B cell (primary cell): ENCODE results near the gene CCDC160. TPM values are rescaled to one million over a fixed set of nuclear protein-coding genes. Genes with fewer than 3 reads are reported as not detected.

Experiments
- ATAC-seq: fragments of 200-7000 bp; cut with Tn5 transposase; one replicate; pipeline ENCODE4 v1.10.0; 2021; ENCODE audit warnings: low read depth, mild to moderate bottlenecking, moderate number of reproducible peaks, moderate library complexity
- CTCF ChIA-PET: fragments of 350-600 bp; sonication (Branson Sonifier 250); formaldehyde crosslinking; loops from one replicate; lab custom pipeline; 2021; ENCODE audit warnings: antibody characterized with exemption, inconsistent platforms; lab: Charles Lee
- POLR2A ChIA-PET: fragments of 350-600 bp; sonication (Branson Sonifier 250); formaldehyde crosslinking; loops from one replicate; lab custom pipeline; 2021; ENCODE audit warnings: antibody characterized with exemption; lab: Charles Lee
- DNase-seq: peaks from one replicate; pipeline ENCODE4 v3.0.0; 2013
- H2AFZ ChIP-seq: 2 replicates; pipeline ENCODE4 v1.6.1; 2012; ENCODE audit warnings: mild to moderate bottlenecking, low read depth, low read length; ENCODE audit not compliant: insufficient read depth, poor library complexity, severe bottlenecking
- H3K27ac ChIP-seq, 2 donors: 1 replicate in 1 of 2; 2 replicates in 1 of 2; pipeline ENCODE4 v1.5.1; 2012 to 2013; ENCODE audit warnings: low read length in 2 of 2, mild to moderate bottlenecking in 2 of 2, moderate library complexity in 1 of 2
- H3K27me3 ChIP-seq, 4 experiments: fragments of 200-600 bp in 1 of 4; sonication (generic) in 1 of 4; replicated peaks in 1 of 4; 1 replicate in 2 of 4; 2 replicates in 2 of 4; pipeline versions ENCODE4 v1.6.1 to v1.7.0; 2013 to 2016; ENCODE audit warnings: low read length in 3 of 4, mild to moderate bottlenecking in 2 of 4, mixed read lengths in 1 of 4, moderate library complexity in 1 of 4; ENCODE audit not compliant: insufficient read depth in 4 of 4, control insufficient read depth in 3 of 4; ENCODE audit errors: control extremely low read depth in 1 of 4
- H3K36me3 ChIP-seq, 2 experiments: replicated peaks in 1 of 2; 1 replicate in 1 of 2; 2 replicates in 1 of 2; pipeline versions ENCODE4 v1.6.1 to v1.7.1; 2013; ENCODE audit warnings: low read length in 1 of 2; ENCODE audit not compliant: insufficient read depth in 2 of 2, control insufficient read depth in 1 of 2; ENCODE audit errors: control extremely low read depth in 1 of 2, extremely low read depth in 1 of 2
- H3K4me1 ChIP-seq, 2 donors: fragments of 200-600 bp in 1 of 2; sonication (generic) in 1 of 2; 1 replicate in 1 of 2; 2 replicates in 1 of 2; pipeline versions ENCODE4 v1.5.1 to v1.6.1; 2013 to 2017; ENCODE audit warnings: low read length in 2 of 2; ENCODE audit not compliant: control insufficient read depth in 2 of 2, insufficient read depth in 2 of 2
- H3K4me2 ChIP-seq: replicated peaks from 2 replicates; pipeline ENCODE3; 2012; ENCODE audit warnings: mild to moderate bottlenecking, low read depth, low read length; ENCODE audit not compliant: poor library complexity, severe bottlenecking
- H3K4me3 ChIP-seq, 5 experiments: fragments of 200-600 bp in 1 of 5; sonication (generic) in 1 of 5; 1 replicate in 3 of 5; 2 replicates in 2 of 5; pipeline versions ENCODE4 v1.5.1 to v1.7.0; 2011 to 2016; ENCODE audit warnings: low read length in 4 of 5, mild to moderate bottlenecking in 4 of 5, low read depth in 2 of 5, control low read depth in 1 of 5, moderate library complexity in 1 of 5; ENCODE audit not compliant: insufficient read depth in 1 of 5; ENCODE audit errors: control extremely low read depth in 1 of 5, extremely low read depth in 1 of 5
- H3K79me2 ChIP-seq: fragments of 200-600 bp; sonication (generic); one replicate; pipeline ENCODE4 v1.6.0; 2016; ENCODE audit warnings: low read length; ENCODE audit not compliant: control insufficient read depth, insufficient read depth
- H3K9ac ChIP-seq: fragments of 200-600 bp; sonication (generic); 2 replicates; pipeline ENCODE4 v1.6.1; 2017; ENCODE audit warnings: mild to moderate bottlenecking, low read length, moderate library complexity
- H3K9me3 ChIP-seq, 3 donors: one replicate each; pipeline versions ENCODE4 v1.6.1 to v1.7.1; 2013; ENCODE audit warnings: low read length in 2 of 3; ENCODE audit not compliant: control insufficient read depth in 2 of 3, insufficient read depth in 1 of 3; ENCODE audit errors: control extremely low read depth in 1 of 3
- H4K20me1 ChIP-seq: 2 replicates; pipeline ENCODE4 v1.6.0; 2012; ENCODE audit warnings: mild to moderate bottlenecking, low read length; ENCODE audit not compliant: insufficient read depth, control insufficient read depth, poor library complexity, severe bottlenecking
- H3K27ac Mint-ChIP-seq: one replicate; pipeline ENCODE4 v1.8.0; 2021; ENCODE audit warnings: mixed read lengths
- H3K27me3 Mint-ChIP-seq: one replicate; pipeline ENCODE4 v1.8.0; 2021; ENCODE audit warnings: mixed read lengths
- H3K4me1 Mint-ChIP-seq: one replicate; pipeline ENCODE4 v1.8.0; 2021; ENCODE audit warnings: mixed read lengths
- H3K4me3 Mint-ChIP-seq: one replicate; pipeline ENCODE4 v1.8.0; 2021; ENCODE audit warnings: mixed read lengths
- H3K9me3 Mint-ChIP-seq: one replicate; pipeline ENCODE4 v1.8.0; 2022; ENCODE audit warnings: mixed read lengths; ENCODE audit not compliant: insufficient read depth
- EZH2 ChIP-seq: IDR thresholded peaks from 2 replicates; pipeline ENCODE4 v1.6.1; 2012; ENCODE audit warnings: borderline replicate concordance, low read depth, mild to moderate bottlenecking, moderate library complexity, low read length; ENCODE audit not compliant: insufficient read depth, poor library complexity, severe bottlenecking
- WGBS: methylation state at CpG from one replicate; pipeline ENCODE4 v1.1.5; 2013; ENCODE audit warnings: missing lambda C conversion rate; ENCODE audit not compliant: insufficient coverage; 5-methylcytosine and 5-hydroxymethylcytosine counted together
- intact Hi-C: fragments of 100-400 bp; cut with micrococcal nuclease; formaldehyde crosslinking; loops from one replicate; pipeline ENCODE4 v1.10.0; 2022
- polyA minus RNA-seq: library from RNA; depleted of rRNA, polyadenylated mRNA; stranded (reverse); fragments of >200 nt; gene quantifications from 2 replicates; pipeline ENCODE4 v1.2.3, GENCODE V29; 2012
- polyA plus RNA-seq: library from polyadenylated mRNA; depleted of rRNA; stranded (reverse); fragments of >200 nt; gene quantifications from 2 replicates; pipeline ENCODE4 v1.2.3, GENCODE V29; 2012
- total RNA-seq, 2 donors: library from RNA; stranded (reverse); fragments of 120-200 nt in 1 of 2; gene quantifications; 1 replicate in 1 of 2; 2 replicates in 1 of 2; pipeline versions ENCODE4 v1.2.3 to v1.2.4, GENCODE V29; 2013 to 2022
- TF ChIP-seq, protein P1 (sequence below): fragments of 200-600 bp; IDR thresholded peaks from one replicate; pipeline ENCODE4 v1.8.0; 2022; ENCODE audit warnings: antibody characterized with exemption, mild to moderate bottlenecking

CCDC160 gene
- total RNA-seq (not detected in 2 replicates), polyA plus RNA-seq (not detected in 2 replicates), polyA minus RNA-seq (not detected in 2 replicates)
- not detected for total RNA-seq (2013)

DNA sequence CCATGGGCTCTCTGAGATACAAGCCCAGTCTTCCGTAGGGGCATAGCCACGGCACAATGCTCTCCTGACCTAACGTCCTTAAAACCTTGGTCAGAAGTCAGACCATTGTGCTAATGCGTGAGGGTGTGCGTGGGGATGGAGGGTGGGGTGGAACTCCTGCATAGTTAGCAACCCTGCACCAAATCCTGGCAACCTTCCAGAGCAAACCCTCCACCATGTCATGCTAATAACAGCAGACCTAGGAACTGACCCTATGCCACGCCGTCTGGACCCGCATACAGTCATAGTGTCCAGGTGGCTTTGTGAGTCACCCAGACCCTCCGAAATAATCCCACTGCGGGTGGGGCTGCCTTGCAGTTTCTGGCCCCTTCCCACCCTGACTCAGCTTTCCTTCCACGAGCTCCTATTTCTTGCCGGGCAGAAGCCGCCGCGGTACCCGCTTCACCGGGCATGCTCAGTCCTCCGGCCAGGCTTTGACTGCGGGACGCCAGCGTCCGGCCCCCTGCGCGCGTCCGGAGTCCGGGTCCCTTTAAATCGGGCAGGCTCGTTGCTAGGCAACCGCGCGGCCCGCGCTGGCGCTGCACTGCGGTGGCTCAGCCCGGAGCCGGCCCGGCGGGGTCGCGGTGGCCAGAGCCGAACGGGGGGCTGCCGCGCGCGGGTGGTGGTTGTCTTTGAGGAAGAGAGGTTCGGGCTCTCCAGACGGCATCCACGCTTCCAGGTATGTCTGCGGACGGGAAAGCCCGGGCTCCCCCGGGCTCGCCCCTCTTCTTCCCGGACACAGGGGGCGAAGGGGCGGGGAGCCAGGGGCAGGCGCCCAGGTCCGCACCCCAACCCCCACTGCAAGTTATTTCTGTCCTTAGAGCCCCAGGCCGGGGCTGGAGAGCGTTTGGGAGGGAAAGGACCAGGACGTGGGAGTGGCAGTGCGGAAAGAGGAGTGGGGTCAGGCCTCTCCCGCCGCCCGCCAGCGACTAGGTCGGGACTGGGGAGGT, at the start of gene CCDC160:
CCDC160 (plus strand) TSS at position 557 of the 989 bp plus-strand sequence. CDS start 7,619 bp downstream, outside the sequence.
- DNase-seq: peak; percentile 13
- intact Hi-C loops: no loop called here
- H3K36me3 ChIP-seq: no peaks in the 10 kb centered on the region
- peak within 1 kb of the TSS; percentile 65 for H3K4me2 ChIP-seq
- H3K9me3 ChIP-seq: no peaks in the 10 kb centered on the region
- no peak for TF ChIP-seq EZH2
- TF ChIP-seq, protein P1, sequence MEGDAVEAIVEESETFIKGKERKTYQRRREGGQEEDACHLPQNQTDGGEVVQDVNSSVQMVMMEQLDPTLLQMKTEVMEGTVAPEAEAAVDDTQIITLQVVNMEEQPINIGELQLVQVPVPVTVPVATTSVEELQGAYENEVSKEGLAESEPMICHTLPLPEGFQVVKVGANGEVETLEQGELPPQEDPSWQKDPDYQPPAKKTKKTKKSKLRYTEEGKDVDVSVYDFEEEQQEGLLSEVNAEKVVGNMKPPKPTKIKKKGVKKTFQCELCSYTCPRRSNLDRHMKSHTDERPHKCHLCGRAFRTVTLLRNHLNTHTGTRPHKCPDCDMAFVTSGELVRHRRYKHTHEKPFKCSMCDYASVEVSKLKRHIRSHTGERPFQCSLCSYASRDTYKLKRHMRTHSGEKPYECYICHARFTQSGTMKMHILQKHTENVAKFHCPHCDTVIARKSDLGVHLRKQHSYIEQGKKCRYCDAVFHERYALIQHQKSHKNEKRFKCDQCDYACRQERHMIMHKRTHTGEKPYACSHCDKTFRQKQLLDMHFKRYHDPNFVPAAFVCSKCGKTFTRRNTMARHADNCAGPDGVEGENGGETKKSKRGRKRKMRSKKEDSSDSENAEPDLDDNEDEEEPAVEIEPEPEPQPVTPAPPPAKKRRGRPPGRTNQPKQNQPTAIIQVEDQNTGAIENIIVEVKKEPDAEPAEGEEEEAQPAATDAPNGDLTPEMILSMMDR: no peak
- no peaks in the 10 kb centered on the region for H3K79me2 ChIP-seq
- no peak for ATAC-seq
- H3K9ac ChIP-seq: peak within 1 kb of the TSS; percentile 42
- H3K4me1 ChIP-seq: peaks cover 0 to 8% of the 10 kb centered on the region in 2 donors
- H3K9me3 Mint-ChIP-seq: no peaks in the 10 kb centered on the region
- under 1% methylated on average over 35 of the region's 70 CpGs for WGBS
- H3K27me3 Mint-ChIP-seq: peaks cover 19% of the 10 kb centered on the region
- H3K27ac ChIP-seq: no peak within 1 kb of the TSS
- H3K27me3 ChIP-seq: peaks cover 0 to 16% (median 3%) of the 10 kb centered on the region in 4 experiments
- peak within 1 kb of the TSS; percentile 38 for H2AFZ ChIP-seq
- H3K4me1 Mint-ChIP-seq: no peaks in the 10 kb centered on the region
- POLR2A ChIA-PET: no interaction called here
- H3K4me3 Mint-ChIP-seq: peak within 1 kb of the TSS; percentile 53
- no peak within 1 kb of the TSS for H3K27ac Mint-ChIP-seq
- CTCF ChIA-PET: no interaction called here
- no peaks in the 10 kb centered on the region for H4K20me1 ChIP-seq
- peak within 1 kb of the TSS in 3 of 5 experiments; percentile 15 to 39 (median 21) for H3K4me3 ChIP-seq

DNA sequence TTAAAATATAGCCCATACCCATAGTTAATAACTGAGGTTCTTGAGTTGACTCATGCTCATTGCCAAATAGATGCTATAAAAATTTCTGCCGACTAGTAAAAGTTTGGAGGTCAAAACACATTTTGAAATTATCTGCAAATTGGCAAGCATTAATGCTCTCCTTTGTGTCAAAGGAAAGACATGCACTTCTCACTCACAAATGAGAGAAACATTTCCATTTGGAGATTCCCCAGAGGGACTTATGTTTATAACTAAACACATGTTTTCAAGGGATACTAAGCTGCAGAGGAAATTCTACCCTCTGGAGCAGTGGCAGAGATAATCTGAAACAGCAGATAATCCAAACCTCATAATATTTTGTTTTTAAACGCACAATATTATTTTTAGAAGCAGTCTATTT, 45.7 kb upstream of the CCDC160 start:
- intact Hi-C loops: no loop called here
- no peak overlapping the region for H3K4me3 Mint-ChIP-seq
- Histone ChIP-seq H3K27ac (no peak overlapping the region), H3K36me3 (no peaks in the 10 kb centered on the region), H3K79me2 (no peaks in the 10 kb centered on the region), H2AFZ (no peak overlapping the region), H3K27me3 (no peaks in the 10 kb centered on the region), H3K4me2 (no peak overlapping the region), H3K4me1 (peaks cover 6 to 9% of the 10 kb centered on the region in 2 donors), H4K20me1 (no peaks in the 10 kb centered on the region), H3K9ac (no peak overlapping the region), H3K4me3 (no peak overlapping the region), H3K9me3 (no peaks in the 10 kb centered on the region)
- WGBS: no CpG with 5 or more reads among the region's 2 CpGs
- no peaks in the 10 kb centered on the region for H3K27me3 Mint-ChIP-seq
- POLR2A ChIA-PET: no interaction called here
- TF ChIP-seq EZH2: no peak
- TF ChIP-seq, protein P1: no peak
- ATAC-seq: no peak
- no peak overlapping the region for H3K27ac Mint-ChIP-seq
- no peak for DNase-seq
- no peaks in the 10 kb centered on the region for H3K9me3 Mint-ChIP-seq
- CTCF ChIA-PET: no interaction called here
- H3K4me1 Mint-ChIP-seq: peaks cover 9% of the 10 kb centered on the region
